BE2C (cell line): ENCODE measurements around the gene AMT.

Experiments
- DNase-seq: peaks from one replicate; pipeline ENCODE4 v3.0.0-alpha.2; 2020
- H3K27me3 ChIP-seq: fragments of 250-450 bp; sonication (Bioruptor Pico); 2 replicates; pipeline ENCODE4 v1.5.1; 2020; ENCODE audit warnings: mild to moderate bottlenecking
- H3K36me3 ChIP-seq: fragments of 250-450 bp; sonication (Bioruptor Pico); 2 replicates; pipeline ENCODE4 v1.5.1; 2020; ENCODE audit warnings: mild to moderate bottlenecking
- H3K4me1 ChIP-seq: fragments of 250-450 bp; sonication (Bioruptor Pico); 2 replicates; pipeline ENCODE4 v1.5.1; 2020
- H3K4me3 ChIP-seq: 2 replicates; pipeline ENCODE4 v1.5.1; 2011; ENCODE audit warnings: low read depth, low read length
- H3K9me3 ChIP-seq: fragments of 250-450 bp; sonication (Bioruptor Pico); 2 replicates; pipeline ENCODE4 v1.5.1; 2020
- CTCF ChIP-seq: IDR thresholded peaks from 2 replicates; pipeline ENCODE4 v1.5.1; 2012; ENCODE audit warnings: mild to moderate bottlenecking, low read depth, low read length

The AMT gene

DNA sequence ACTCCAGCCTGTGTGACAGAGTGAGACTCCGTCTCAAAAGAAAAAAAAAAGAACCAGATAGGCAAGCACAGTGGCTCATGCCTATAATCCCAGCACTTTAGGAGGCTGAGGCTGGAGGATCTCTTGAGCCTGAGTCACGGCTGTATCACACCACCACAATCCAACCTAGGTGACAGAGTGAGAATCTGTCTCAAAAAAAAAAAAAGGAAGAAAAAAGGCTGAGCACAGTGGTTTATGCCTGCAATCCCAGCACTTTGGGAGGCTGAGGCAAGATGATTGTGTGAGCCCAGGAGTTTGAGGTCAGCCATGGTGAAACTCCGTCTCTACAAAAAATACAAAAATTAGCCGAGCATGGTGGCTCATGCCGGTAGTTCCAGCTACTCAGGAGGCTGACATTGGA lies 12.5 kb upstream of the AMT start:
- H3K27me3 ChIP-seq = no peaks in the 10 kb centered on the region
- no peak overlapping the region for H3K4me3 ChIP-seq
- no peaks in the 10 kb centered on the region for H3K36me3 ChIP-seq
- no peaks in the 10 kb centered on the region for H3K9me3 ChIP-seq
- TF ChIP-seq CTCF = no peak
- H3K4me1 ChIP-seq = no peaks in the 10 kb centered on the region
- no peak for DNase-seq

- no peaks in the 10 kb centered on the region for H3K9me3 ChIP-seq
- H3K27me3 ChIP-seq = no peaks in the 10 kb centered on the region
- H3K4me3 ChIP-seq = peak overlapping the region; percentile 63
- no peak for TF ChIP-seq CTCF
- H3K4me1 ChIP-seq = no peaks in the 10 kb centered on the region
- no peaks in the 10 kb centered on the region for H3K36me3 ChIP-seq
- no peak for DNase-seq
Measured at GRCh38 chr3:49428752-49429080, 6.4 kb upstream of the AMT start.

- Histone ChIP-seq H3K4me3 (no peak overlapping the region), H3K4me1 (no peaks in the 10 kb centered on the region), H3K36me3 (no peaks in the 10 kb centered on the region), H3K9me3 (no peaks in the 10 kb centered on the region), H3K27me3 (no peaks in the 10 kb centered on the region)
- TF ChIP-seq CTCF = no peak
- DNase-seq = no peak
Measured at GRCh38 chr3:49427586-49427985, 5.3 kb upstream of the AMT start.

- no peak overlapping the region for H3K4me3 ChIP-seq
- no peaks in the 10 kb centered on the region for H3K9me3 ChIP-seq
- no peak for DNase-seq
- TF ChIP-seq CTCF = no peak
- H3K36me3 ChIP-seq = no peaks in the 10 kb centered on the region
- no peaks in the 10 kb centered on the region for H3K4me1 ChIP-seq
- H3K27me3 ChIP-seq = no peaks in the 10 kb centered on the region
Measured at GRCh38 chr3:49424816-49425215, 2.5 kb upstream of the AMT start.

GRCh38 chr3:49421890-49422378 lies 339 bp downstream of the AMT start:
- Histone ChIP-seq H3K4me1 (no peaks in the 10 kb centered on the region), H3K9me3 (no peaks in the 10 kb centered on the region), H3K4me3 (no peak overlapping the region), H3K36me3 (no peaks in the 10 kb centered on the region), H3K27me3 (no peaks in the 10 kb centered on the region)
- TF ChIP-seq CTCF = no peak
- DNase-seq = no peak

- no peaks in the 10 kb centered on the region for H3K27me3 ChIP-seq
- no peaks in the 10 kb centered on the region; the same call in 1 of the 2 replicates for H3K4me1 ChIP-seq
- TF ChIP-seq CTCF = no peak
- H3K36me3 ChIP-seq = no peaks in the 10 kb centered on the region
- H3K9me3 ChIP-seq = no peaks in the 10 kb centered on the region
- H3K4me3 ChIP-seq = no peak overlapping the region
- no peak for DNase-seq
Measured at GRCh38 chr3:49417516-49418120, 4.7 kb downstream of the AMT start.
